Measurements from ENCODE around the gene GPR157.
"Not testable (repeated sequence)": the region's sequence is repeated elsewhere in the genome, so short reads cannot be mapped to it uniquely, and the experiment has no call there.

Gene GPR157

DNA sequence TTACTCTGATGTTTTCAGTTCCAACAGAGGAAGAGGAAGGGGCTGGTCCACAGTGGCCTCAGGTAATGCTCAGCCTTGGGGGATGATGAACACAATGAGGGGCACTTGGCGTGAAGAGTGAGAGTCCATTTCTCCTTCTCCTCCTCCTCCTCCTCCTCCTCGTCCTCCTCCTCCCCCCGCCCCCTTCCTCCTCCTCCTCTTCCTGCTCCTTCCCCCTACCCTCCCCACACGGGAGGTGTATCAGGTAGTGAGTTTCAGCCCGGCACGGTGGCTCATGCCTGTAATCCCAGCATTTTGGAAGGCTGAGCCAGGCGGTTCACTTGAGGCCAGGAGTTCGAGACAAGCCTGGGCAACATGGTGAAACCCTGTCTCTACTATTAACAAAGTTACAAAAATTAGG is 17.3 kb upstream of the GPR157 start:
- no peak overlapping the region for H3K18ac ChIP-seq (ENCODE audit: low read length)
- no peak overlapping the region for H3K4me3 ChIP-seq (ENCODE audit: low read length in 2 of 2)
- no CpG with 5 or more reads among the region's 8 CpGs for WGBS, 2 donors (ENCODE audit: extremely low coverage in 2 of 2, insufficient read length in 2 of 2, insufficient replicate concordance in 1 of 2)
- H4K8ac ChIP-seq (ENCODE audit: low read depth, low read length) = no peak overlapping the region
- no peaks in the 10 kb centered on the region for H3K9me3 ChIP-seq (replicated peaks in 1 of 2; ENCODE audit: control insufficient read depth in 2 of 2, insufficient read depth in 1 of 2, low read depth in 1 of 2, low read length in 2 of 2)
- H2BK15ac ChIP-seq (ENCODE audit: low read length) = no peak overlapping the region
- H3K4ac ChIP-seq (ENCODE audit: low read length) = no peak overlapping the region
- H3K79me1 ChIP-seq (ENCODE audit: low read depth, low read length) = peaks cover 2% of the 10 kb centered on the region
- no peaks in the 10 kb centered on the region for H3K4me1 ChIP-seq (ENCODE audit: control insufficient read depth in 2 of 2, insufficient read depth in 1 of 2, low read depth in 1 of 2, low read length in 2 of 2)
- no peak overlapping the region for H2AFZ ChIP-seq (ENCODE audit: low read length)
- H2AK5ac ChIP-seq (ENCODE audit: low read depth, low read length) = no peak overlapping the region
- no peak overlapping the region for H2BK12ac ChIP-seq (ENCODE audit: low read length)
- no peak overlapping the region for H3K14ac ChIP-seq (ENCODE audit: low read length)
- H3K23ac ChIP-seq (ENCODE audit: low read depth, low read length, poor library complexity) = no peak overlapping the region
- no peak overlapping the region for H3K9ac ChIP-seq (ENCODE audit: low read depth, low read length, poor library complexity)
- peaks cover 0 to 3% of the 10 kb centered on the region in 2 donors for H3K36me3 ChIP-seq (replicated peaks in 1 of 2; ENCODE audit: control insufficient read depth in 2 of 2, insufficient read depth in 2 of 2, low read length in 2 of 2)
- DNase-seq (ENCODE audit: low spot score) = no peak
- H2BK120ac ChIP-seq (ENCODE audit: low read depth, low read length) = no peak overlapping the region
- H2BK5ac ChIP-seq (ENCODE audit: low read length) = no peak overlapping the region
- H4K91ac ChIP-seq (ENCODE audit: low read depth, low read length, poor library complexity) = no peak overlapping the region
- H3K27ac ChIP-seq (replicated peaks; ENCODE audit: low read length) = no peak overlapping the region
- H3K27me3 ChIP-seq (ENCODE audit: control insufficient read depth in 3 of 3, insufficient read depth in 3 of 3, low read depth in 1 of 3, low read length in 3 of 3) = peaks cover 0 to 3% (median 0%) of the 10 kb centered on the region in 3 experiments
- no peak overlapping the region for H3K4me2 ChIP-seq (ENCODE audit: insufficient read depth, low read length, poor library complexity, severe bottlenecking)

DNA sequence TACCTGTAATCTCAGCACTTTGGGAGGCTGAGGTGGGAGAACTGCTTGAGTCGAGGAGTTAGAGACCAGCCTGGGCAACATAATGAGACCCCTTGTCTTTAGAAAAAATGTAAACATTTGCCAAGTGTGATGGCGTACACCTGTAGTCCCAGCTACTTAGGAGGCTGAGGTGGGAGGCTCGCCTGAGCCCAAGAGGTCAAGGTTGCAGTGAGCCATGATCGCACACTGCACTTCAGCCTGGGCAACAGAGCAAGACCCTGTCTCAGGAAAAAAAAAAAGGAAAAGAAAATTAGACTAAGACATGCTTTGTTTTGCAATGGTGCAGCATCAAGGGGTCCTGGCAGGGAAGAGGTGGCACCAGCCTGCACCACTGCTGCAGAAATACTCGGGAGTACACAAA is 16.8 kb upstream of the GPR157 start:
- Histone ChIP-seq H2BK12ac (ENCODE audit: low read length) (no peak overlapping the region), H4K91ac (ENCODE audit: low read depth, low read length, poor library complexity) (no peak overlapping the region), H2BK15ac (ENCODE audit: low read length) (no peak overlapping the region), H3K36me3 (replicated peaks in 1 of 2; ENCODE audit: control insufficient read depth in 2 of 2, insufficient read depth in 2 of 2, low read length in 2 of 2) (peaks cover 0 to 3% of the 10 kb centered on the region in 2 donors), H3K4me1 (ENCODE audit: control insufficient read depth in 2 of 2, insufficient read depth in 1 of 2, low read depth in 1 of 2, low read length in 2 of 2) (no peaks in the 10 kb centered on the region), H3K23ac (ENCODE audit: low read depth, low read length, poor library complexity) (no peak overlapping the region), H2AK5ac (ENCODE audit: low read depth, low read length) (no peak overlapping the region), H3K4ac (ENCODE audit: low read length) (no peak overlapping the region), H3K14ac (ENCODE audit: low read length) (no peak overlapping the region), H3K79me1 (ENCODE audit: low read depth, low read length) (peaks cover 2% of the 10 kb centered on the region), H4K8ac (ENCODE audit: low read depth, low read length) (no peak overlapping the region), H2BK120ac (ENCODE audit: low read depth, low read length) (no peak overlapping the region), H3K4me2 (ENCODE audit: insufficient read depth, low read length, poor library complexity, severe bottlenecking) (no peak overlapping the region), H3K27ac (replicated peaks; ENCODE audit: low read length) (no peak overlapping the region), H3K9me3 (replicated peaks in 1 of 2; ENCODE audit: control insufficient read depth in 2 of 2, insufficient read depth in 1 of 2, low read depth in 1 of 2, low read length in 2 of 2) (no peaks in the 10 kb centered on the region), H2BK5ac (ENCODE audit: low read length) (no peak overlapping the region), H3K4me3 (ENCODE audit: low read length in 2 of 2) (no peak overlapping the region), H2AFZ (ENCODE audit: low read length) (no peak overlapping the region), H3K18ac (ENCODE audit: low read length) (no peak overlapping the region), H3K27me3 (ENCODE audit: control insufficient read depth in 3 of 3, insufficient read depth in 3 of 3, low read depth in 1 of 3, low read length in 3 of 3) (peaks cover 0 to 3% (median 0%) of the 10 kb centered on the region in 3 experiments), H3K9ac (ENCODE audit: low read depth, low read length, poor library complexity) (no peak overlapping the region)
- no CpG with 5 or more reads among the region's 5 CpGs for WGBS, 2 donors (ENCODE audit: extremely low coverage in 2 of 2, insufficient read length in 2 of 2, insufficient replicate concordance in 1 of 2)
- no peak for DNase-seq (ENCODE audit: low spot score)

DNA sequence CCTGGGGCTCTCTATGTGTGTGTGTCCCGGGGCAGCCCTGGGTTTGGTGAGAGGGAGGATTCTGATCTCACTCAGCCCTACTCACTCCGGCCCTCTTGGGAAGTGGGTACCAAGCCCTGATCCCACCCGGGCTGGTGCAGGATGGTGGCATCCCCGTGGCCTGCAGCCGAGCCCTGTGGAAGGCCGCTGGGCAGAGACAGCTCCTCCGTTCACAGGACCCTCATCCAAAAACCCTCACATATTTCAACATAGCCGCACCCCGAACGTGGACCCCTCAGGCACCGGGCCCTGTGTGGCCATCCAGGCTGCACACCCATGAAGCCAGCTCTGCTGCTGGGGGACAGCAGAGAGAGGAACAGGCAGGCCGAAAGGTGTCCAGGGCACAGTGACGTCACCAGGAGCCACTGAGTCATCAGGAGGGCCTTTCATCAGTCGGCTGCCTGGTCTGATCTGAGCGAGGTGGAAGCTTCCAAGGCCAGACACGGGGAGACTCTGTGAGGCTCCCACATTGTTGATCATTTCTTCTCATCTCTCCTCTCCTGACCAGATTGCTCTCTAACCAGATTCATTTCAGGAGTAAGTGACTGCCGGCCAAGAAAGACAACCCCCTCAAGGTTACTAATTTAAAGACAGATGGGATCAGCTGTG is 16.2 kb upstream of the GPR157 start:
- H3K23ac ChIP-seq (ENCODE audit: low read depth, low read length, poor library complexity) = peak overlapping the region; percentile 3
- H3K36me3 ChIP-seq (replicated peaks in 1 of 2; ENCODE audit: control insufficient read depth in 2 of 2, insufficient read depth in 2 of 2, low read length in 2 of 2) = no peaks in the 10 kb centered on the region
- H3K14ac ChIP-seq (ENCODE audit: low read length) = no peak overlapping the region
- H3K27me3 ChIP-seq (ENCODE audit: control insufficient read depth in 3 of 3, insufficient read depth in 3 of 3, low read depth in 1 of 3, low read length in 3 of 3) = peaks cover 0 to 3% (median 0%) of the 10 kb centered on the region in 3 experiments
- H2AK5ac ChIP-seq (ENCODE audit: low read depth, low read length) = peak overlapping the region; percentile 37
- no peaks in the 10 kb centered on the region for H3K9me3 ChIP-seq (replicated peaks in 1 of 2; ENCODE audit: control insufficient read depth in 2 of 2, insufficient read depth in 1 of 2, low read depth in 1 of 2, low read length in 2 of 2)
- H2BK12ac ChIP-seq (ENCODE audit: low read length) = no peak overlapping the region
- H3K4me3 ChIP-seq (ENCODE audit: low read length in 2 of 2) = no peak overlapping the region
- no CpG with 5 or more reads among the region's 17 CpGs for WGBS, 2 donors (ENCODE audit: extremely low coverage in 2 of 2, insufficient read length in 2 of 2, insufficient replicate concordance in 1 of 2)
- H4K8ac ChIP-seq (ENCODE audit: low read depth, low read length) = no peak overlapping the region
- no peak for DNase-seq (ENCODE audit: low spot score)
- no peak overlapping the region for H2BK5ac ChIP-seq (ENCODE audit: low read length)
- peaks cover 2% of the 10 kb centered on the region for H3K79me1 ChIP-seq (ENCODE audit: low read depth, low read length)
- H3K27ac ChIP-seq (replicated peaks; ENCODE audit: low read length) = no peak overlapping the region
- H3K18ac ChIP-seq (ENCODE audit: low read length) = peak overlapping the region; percentile 15
- peak overlapping the region; percentile 70 for H3K9ac ChIP-seq (ENCODE audit: low read depth, low read length, poor library complexity)
- H3K4me2 ChIP-seq (ENCODE audit: insufficient read depth, low read length, poor library complexity, severe bottlenecking) = no peak overlapping the region
- no peak overlapping the region for H2BK15ac ChIP-seq (ENCODE audit: low read length)
- H3K4me1 ChIP-seq (ENCODE audit: control insufficient read depth in 2 of 2, insufficient read depth in 1 of 2, low read depth in 1 of 2, low read length in 2 of 2) = no peaks in the 10 kb centered on the region
- no peak overlapping the region for H3K4ac ChIP-seq (ENCODE audit: low read length)
- no peak overlapping the region for H4K91ac ChIP-seq (ENCODE audit: low read depth, low read length, poor library complexity)
- no peak overlapping the region for H2AFZ ChIP-seq (ENCODE audit: low read length)
- H2BK120ac ChIP-seq (ENCODE audit: low read depth, low read length) = no peak overlapping the region

DNA sequence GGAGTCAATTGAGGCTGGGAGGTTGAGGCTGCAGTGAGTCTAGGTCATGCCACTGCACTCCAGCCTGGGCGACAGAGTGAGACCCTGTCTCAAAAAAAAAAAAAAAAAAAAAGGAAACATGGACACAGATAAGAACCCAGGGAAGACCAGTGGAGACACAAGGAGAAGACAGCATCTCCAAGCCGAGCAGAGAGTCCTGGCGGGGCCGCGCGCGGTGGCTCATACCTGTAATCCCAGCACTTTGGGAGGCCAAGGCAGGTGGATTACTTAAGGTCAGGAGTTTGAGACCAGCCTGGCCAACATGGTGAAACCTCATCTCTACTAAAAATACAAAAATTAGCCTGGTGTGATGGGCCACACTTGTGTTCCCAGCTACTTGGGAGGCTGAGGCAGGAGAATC is 15.6 kb upstream of the GPR157 start:
- not testable (repeated sequence) for H3K27me3 ChIP-seq (ENCODE audit: control insufficient read depth in 3 of 3, insufficient read depth in 3 of 3, low read depth in 1 of 3, low read length in 3 of 3); H3K4me2 ChIP-seq (ENCODE audit: insufficient read depth, low read length, poor library complexity, severe bottlenecking); H3K4me1 ChIP-seq (ENCODE audit: control insufficient read depth in 2 of 2, insufficient read depth in 1 of 2, low read depth in 1 of 2, low read length in 2 of 2); H2AFZ ChIP-seq (ENCODE audit: low read length); H3K23ac ChIP-seq (ENCODE audit: low read depth, low read length, poor library complexity); H4K91ac ChIP-seq (ENCODE audit: low read depth, low read length, poor library complexity); H3K9me3 ChIP-seq (replicated peaks in 1 of 2; ENCODE audit: control insufficient read depth in 2 of 2, insufficient read depth in 1 of 2, low read depth in 1 of 2, low read length in 2 of 2); DNase-seq (ENCODE audit: low spot score); H3K27ac ChIP-seq (replicated peaks; ENCODE audit: low read length); H2BK15ac ChIP-seq (ENCODE audit: low read length); H3K14ac ChIP-seq (ENCODE audit: low read length); H3K9ac ChIP-seq (ENCODE audit: low read depth, low read length, poor library complexity); H3K36me3 ChIP-seq (replicated peaks in 1 of 2; ENCODE audit: control insufficient read depth in 2 of 2, insufficient read depth in 2 of 2, low read length in 2 of 2); H3K18ac ChIP-seq (ENCODE audit: low read length); H3K79me1 ChIP-seq (ENCODE audit: low read depth, low read length); H3K4ac ChIP-seq (ENCODE audit: low read length); H2BK120ac ChIP-seq (ENCODE audit: low read depth, low read length); H3K4me3 ChIP-seq (ENCODE audit: low read length in 2 of 2); H4K8ac ChIP-seq (ENCODE audit: low read depth, low read length); H2AK5ac ChIP-seq (ENCODE audit: low read depth, low read length); H2BK5ac ChIP-seq (ENCODE audit: low read length); H2BK12ac ChIP-seq (ENCODE audit: low read length)
- WGBS, 2 donors (ENCODE audit: extremely low coverage in 2 of 2, insufficient read length in 2 of 2, insufficient replicate concordance in 1 of 2) = no CpG with 5 or more reads among the region's 7 CpGs
